ENCODE data around the gene TNFRSF14.

- TF ChIP-seq, protein P1, sequence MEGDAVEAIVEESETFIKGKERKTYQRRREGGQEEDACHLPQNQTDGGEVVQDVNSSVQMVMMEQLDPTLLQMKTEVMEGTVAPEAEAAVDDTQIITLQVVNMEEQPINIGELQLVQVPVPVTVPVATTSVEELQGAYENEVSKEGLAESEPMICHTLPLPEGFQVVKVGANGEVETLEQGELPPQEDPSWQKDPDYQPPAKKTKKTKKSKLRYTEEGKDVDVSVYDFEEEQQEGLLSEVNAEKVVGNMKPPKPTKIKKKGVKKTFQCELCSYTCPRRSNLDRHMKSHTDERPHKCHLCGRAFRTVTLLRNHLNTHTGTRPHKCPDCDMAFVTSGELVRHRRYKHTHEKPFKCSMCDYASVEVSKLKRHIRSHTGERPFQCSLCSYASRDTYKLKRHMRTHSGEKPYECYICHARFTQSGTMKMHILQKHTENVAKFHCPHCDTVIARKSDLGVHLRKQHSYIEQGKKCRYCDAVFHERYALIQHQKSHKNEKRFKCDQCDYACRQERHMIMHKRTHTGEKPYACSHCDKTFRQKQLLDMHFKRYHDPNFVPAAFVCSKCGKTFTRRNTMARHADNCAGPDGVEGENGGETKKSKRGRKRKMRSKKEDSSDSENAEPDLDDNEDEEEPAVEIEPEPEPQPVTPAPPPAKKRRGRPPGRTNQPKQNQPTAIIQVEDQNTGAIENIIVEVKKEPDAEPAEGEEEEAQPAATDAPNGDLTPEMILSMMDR (IDR thresholded peaks at IDR 0.05), result peak; percentile 64
- no peak for TF ChIP-seq EZH2 (IDR thresholded peaks at IDR 0.05; ENCODE audit: borderline replicate concordance, insufficient read depth, low read depth, low read length, poor library complexity, severe bottlenecking)
These were observed 6.0 kb downstream of the TNFRSF14 start for GRCh38 chr1:2561898-2562895.

Measured in B cell (primary cell).